HepG2 (cell line): ENCODE results near the gene CHMP1A. TPM values are rescaled to one million over a fixed set of nuclear protein-coding genes. Genes with fewer than 3 reads are reported as not detected.

Experiments
- ERF ChIP-seq: IDR thresholded peaks from 2 replicates; pipeline ENCODE4 v1.6.1; 2018; ENCODE audit warnings: missing biosample characterization, missing genetic modification reagents
- GLMP ChIP-seq: sonication (generic); formaldehyde crosslinking; IDR thresholded peaks from 2 replicates; pipeline ENCODE4 v1.9.0; 2021; ENCODE audit warnings: missing genetic modification reagents, mild to moderate bottlenecking, borderline replicate concordance
- HCFC1 ChIP-seq: fragments of 150-350 bp; IDR thresholded peaks from 2 replicates; pipeline ENCODE4 v1.6.1; 2014; ENCODE audit warnings: low read depth, low read length
- HDAC2 ChIP-seq: sonication (generic); formaldehyde crosslinking; IDR thresholded peaks from 2 replicates; pipeline ENCODE4 v1.4.0; 2020; ENCODE audit warnings: missing genetic modification reagents
- JDP2 ChIP-seq: sonication (generic); formaldehyde crosslinking; IDR thresholded peaks from 2 replicates; pipeline ENCODE4 v1.8.1; 2022; ENCODE audit warnings: missing genetic modification reagents, borderline replicate concordance
- KLF6 ChIP-seq: IDR thresholded peaks from 2 replicates; pipeline ENCODE4 v1.8.0; 2016; ENCODE audit warnings: missing biosample characterization, missing genetic modification reagents
- RFX1 ChIP-seq: fragments of 450-650 bp; IDR thresholded peaks from 2 replicates; pipeline ENCODE4 v1.6.1; 2017
- RNF2 ChIP-seq: fragments of 450-650 bp; conservative IDR thresholded peaks from 2 replicates; pipeline ENCODE4 v1.6.1; 2016; ENCODE audit warnings: low read depth
- RXRB ChIP-seq: IDR thresholded peaks from 2 replicates; pipeline ENCODE4 v1.6.1; 2016; ENCODE audit warnings: borderline replicate concordance, missing genetic modification reagents, missing compliant biosample characterization
- SETDB1 ChIP-seq: sonication (generic); formaldehyde crosslinking; IDR thresholded peaks from 2 replicates; pipeline ENCODE4 v1.5.1; 2020; ENCODE audit warnings: missing genetic modification reagents, mild to moderate bottlenecking, borderline replicate concordance
- SMARCC2 ChIP-seq: fragments of 450-650 bp; IDR thresholded peaks from 2 replicates; pipeline ENCODE4 v1.6.1; 2017; ENCODE audit warnings: antibody characterized with exemption, mild to moderate bottlenecking
- TEAD3 ChIP-seq: optimal IDR thresholded peaks from 2 replicates; pipeline ENCODE3; 2016; ENCODE audit warnings: borderline replicate concordance
- ZBTB37 ChIP-seq: sonication (generic); formaldehyde crosslinking; IDR thresholded peaks from 2 replicates; pipeline ENCODE4 v1.4.0; 2020; ENCODE audit warnings: mild to moderate bottlenecking, missing genetic modification reagents
- ZEB1 ChIP-seq: IDR thresholded peaks from 2 replicates; pipeline ENCODE4 v1.6.1; 2012; ENCODE audit warnings: mild to moderate bottlenecking, low read depth, inconsistent platforms; ENCODE audit not compliant: insufficient replicate concordance
- ZFP91 ChIP-seq: sonication (generic); formaldehyde crosslinking; IDR thresholded peaks from 2 replicates; pipeline ENCODE4 v1.9.0; 2022; ENCODE audit warnings: missing genetic modification reagents, mild to moderate bottlenecking, borderline replicate concordance
- ZNF10 ChIP-seq: sonication (generic); formaldehyde crosslinking; IDR thresholded peaks from 2 replicates; pipeline ENCODE4 v1.4.0; 2020; ENCODE audit warnings: mild to moderate bottlenecking, low read depth, missing genetic modification reagents, borderline replicate concordance
- ZNF234 ChIP-seq: sonication (generic); formaldehyde crosslinking; conservative IDR thresholded peaks from 2 replicates; pipeline ENCODE4 v1.5.1; 2020; ENCODE audit warnings: mild to moderate bottlenecking, missing genetic modification reagents
- ZNF460 ChIP-seq: sonication (generic); formaldehyde crosslinking; IDR thresholded peaks from 2 replicates; pipeline ENCODE4 v1.5.1; 2020; ENCODE audit warnings: missing genetic modification reagents, mild to moderate bottlenecking, borderline replicate concordance
- ZNF644 ChIP-seq: IDR thresholded peaks from 2 replicates; pipeline ENCODE4 v1.6.1; 2016; ENCODE audit warnings: low read depth
- ZNF7 ChIP-seq: IDR thresholded peaks from 2 replicates; pipeline ENCODE4 v1.6.1; 2016; ENCODE audit warnings: missing biosample characterization, missing genetic modification reagents
- ZSCAN31 ChIP-seq: sonication (generic); formaldehyde crosslinking; IDR thresholded peaks from 2 replicates; pipeline ENCODE4 v1.5.0; 2020; ENCODE audit warnings: low read depth, mild to moderate bottlenecking, missing genetic modification reagents
- polyA plus RNA-seq, 8 experiments: library from polyadenylated mRNA; depleted of rRNA in 3 of 8; stranded (reverse) in 7 of 8; unstranded in 1 of 8; fragments of >200 nt; fragmentation: Illumina TruSeq in 4 of 8; extraction: Trizol in 4 of 8; gene quantifications; 2 replicates each; pipeline versions ENCODE4 v1.2.1 to v1.2.3, GENCODE V29; 2011 to 2016; ENCODE audit warnings: low read depth in 4 of 8, missing spikeins in 1 of 8, mixed read lengths in 1 of 8; ENCODE audit not compliant: insufficient read depth in 1 of 8
- total RNA-seq, 5 experiments: library from RNA; depleted of rRNA; stranded (reverse); fragments of >200 nt; fragmentation: Illumina TruSeq; extraction: Trizol; gene quantifications; 2 replicates each; pipeline ENCODE4 v1.2.3, GENCODE V29; 2016; ENCODE audit warnings: low read depth in 1 of 5

Gene CHMP1A
- total and polyA plus RNA-seq, 2 of the 13 experiments (the other 11 are each of a cell fraction or from before 2014, with no cell fraction given): 69.4 to 73.3 TPM

GRCh38 chr16:89700649-89701424 is 43.3 kb upstream of the CHMP1A start (continued):
- TF ChIP-seq RNF2 (peak; percentile 94; the same call in 1 of the 2 replicates), SMARCC2 (no peak), RFX1 (no peak), ZNF234 (CRISPR knock-in tag) (no peak), SETDB1 (CRISPR knock-in tag) (no peak), JDP2 (CRISPR knock-in tag) (no peak), ZNF644 (CRISPR knock-in tag) (no peak), ZFP91 (CRISPR knock-in tag) (peak; percentile 79), ZSCAN31 (CRISPR knock-in tag) (no peak), ZNF460 (CRISPR knock-in tag) (no peak), ZBTB37 (CRISPR knock-in tag) (no peak), TEAD3 (CRISPR knock-in tag) (peak; percentile 17), ZNF10 (CRISPR knock-in tag) (no peak), ZEB1 (no peak), RXRB (peak; percentile 39; the same call in 1 of the 2 replicates), KLF6 (CRISPR knock-in tag) (no peak; the same call in 1 of the 2 replicates), ZNF7 (no peak), GLMP (CRISPR knock-in tag) (no peak), ERF (CRISPR knock-in tag) (no peak), HCFC1 (no peak), HDAC2 (peak; percentile 20; the same call in 1 of the 2 replicates)
